Neural progenitor cell (in vitro differentiated cells): ENCODE results near the gene SH3TC1. TPM values are rescaled to one million over a fixed set of nuclear protein-coding genes. Genes with fewer than 3 reads are reported as not detected.
A peak's percentile ranks its signal among the peaks of the same experiment; 100 is the strongest.

ENCODE experiments used
- DNase-seq: peaks from one replicate; pipeline ENCODE4 v3.0.0-alpha.2; 2016; ENCODE audit warnings: low spot score
- H2AFZ ChIP-seq: fragments of 200-600 bp; sonication (generic); replicated peaks from 2 replicates; pipeline ENCODE4 v1.6.1; 2016; ENCODE audit warnings: antibody characterized with exemption
- H3F3A ChIP-seq: fragments of 200-600 bp; sonication (generic); 2 replicates; pipeline ENCODE4 v1.6.1; 2016; ENCODE audit warnings: antibody characterized with exemption, low read depth
- H3K27ac ChIP-seq: fragments of 200-600 bp; sonication (generic); 2 replicates; pipeline ENCODE4 v1.5.1; 2016; ENCODE audit warnings: mild to moderate bottlenecking
- H3K27me3 ChIP-seq: fragments of 200-600 bp; sonication (generic); 2 replicates; pipeline ENCODE4 v1.6.1; 2016; ENCODE audit warnings: mild to moderate bottlenecking, moderate library complexity
- H3K36me3 ChIP-seq: fragments of 200-600 bp; sonication (generic); 2 replicates; pipeline ENCODE4 v1.5.1; 2016
- H3K4me1 ChIP-seq: fragments of 200-600 bp; sonication (generic); 2 replicates; pipeline ENCODE4 v1.6.1; 2016; ENCODE audit warnings: mixed run types
- H3K4me2 ChIP-seq: fragments of 200-600 bp; sonication (generic); 2 replicates; pipeline ENCODE4 v1.6.1; 2016
- H3K4me3 ChIP-seq: fragments of 200-600 bp; sonication (generic); 2 replicates; pipeline ENCODE4 v1.5.1; 2016
- H3K79me2 ChIP-seq: fragments of 200-600 bp; sonication (generic); 2 replicates; pipeline ENCODE4 v1.6.1; 2016; ENCODE audit warnings: low read depth
- H3K9ac ChIP-seq: fragments of 200-600 bp; sonication (generic); 2 replicates; pipeline ENCODE4 v1.6.1; 2016
- H3K9me3 ChIP-seq: fragments of 200-600 bp; sonication (generic); 2 replicates; pipeline ENCODE4 v1.5.1; 2016; ENCODE audit warnings: low read depth
- H4K20me1 ChIP-seq: fragments of 200-600 bp; sonication (generic); 2 replicates; pipeline ENCODE4 v1.6.1; 2016; ENCODE audit warnings: low read depth
- H3K27ac Mint-ChIP-seq: 3 replicates; pipeline ENCODE4 v1.8.0; 2021; ENCODE audit warnings: mixed read lengths
- H3K27me3 Mint-ChIP-seq: 2 replicates; pipeline ENCODE4 v1.8.0; 2022; ENCODE audit warnings: low read depth, mild to moderate bottlenecking, inconsistent platforms, moderate library complexity, mixed read lengths; ENCODE audit not compliant: insufficient read depth
- H3K36me3 Mint-ChIP-seq: 3 replicates; pipeline ENCODE4 v1.8.0; 2021; ENCODE audit warnings: mixed read lengths
- H3K4me1 Mint-ChIP-seq: 3 replicates; pipeline ENCODE4 v1.8.0; 2021; ENCODE audit warnings: mixed read lengths
- H3K4me3 Mint-ChIP-seq: 3 replicates; pipeline ENCODE4 v1.8.0; 2021; ENCODE audit warnings: mild to moderate bottlenecking, moderate library complexity, mixed read lengths
- H3K9me3 Mint-ChIP-seq: 3 replicates; pipeline ENCODE4 v1.8.0; 2020; ENCODE audit warnings: mixed read lengths
- CTCF ChIP-seq: fragments of 200-600 bp; sonication (generic); IDR thresholded peaks from 2 replicates; pipeline ENCODE4 v1.5.1; 2017; ENCODE audit warnings: antibody characterized with exemption, mild to moderate bottlenecking
- EZH2 ChIP-seq: fragments of 200-600 bp; sonication (generic); IDR thresholded peaks from 2 replicates; pipeline ENCODE4 v1.6.1; 2017; ENCODE audit warnings: antibody characterized with exemption, mild to moderate bottlenecking, moderate library complexity
- EZH2phosphoT487 ChIP-seq: fragments of 200-600 bp; sonication (generic); IDR thresholded peaks from 2 replicates; pipeline ENCODE4 v1.6.1; 2017; ENCODE audit warnings: antibody characterized with exemption
- total RNA-seq: library from RNA; depleted of rRNA; stranded (reverse); fragments of >200 nt; gene quantifications from 2 replicates; pipeline ENCODE4 v1.2.3, GENCODE V29; 2015; ENCODE audit warnings: low replicate concordance

Gene SH3TC1
- total RNA-seq, 1 donor from 2014 or later = 0.22 TPM

- Histone ChIP-seq H3K9ac (no peak overlapping the region), H3K27ac (no peak overlapping the region), H3F3A (no peaks in the 10 kb centered on the region), H2AFZ (no peak overlapping the region), H3K27me3 (no peaks in the 10 kb centered on the region), H4K20me1 (no peaks in the 10 kb centered on the region), H3K79me2 (no peaks in the 10 kb centered on the region), H3K36me3 (no peaks in the 10 kb centered on the region), H3K4me2 (no peak overlapping the region), H3K9me3 (no peaks in the 10 kb centered on the region), H3K4me3 (no peak overlapping the region), H3K4me1 (peaks cover 14% of the 10 kb centered on the region)
- Mint-ChIP-seq H3K4me1 (peaks cover 23% of the 10 kb centered on the region), H3K4me3 (no peak overlapping the region), H3K27me3 (peaks cover 5% of the 10 kb centered on the region), H3K27ac (peak overlapping the region; percentile 79), H3K9me3 (no peaks in the 10 kb centered on the region), H3K36me3 (no peaks in the 10 kb centered on the region)
- no peak for TF ChIP-seq EZH2phosphoT487
- no peak for TF ChIP-seq CTCF
- TF ChIP-seq EZH2 = no peak
- DNase-seq = no peak
Measured at GRCh38 chr4:8230033-8230432, 30.9 kb downstream of the SH3TC1 start.

GRCh38 chr4:8230891-8231290 lies 31.8 kb downstream of the SH3TC1 start:
- H3K9ac ChIP-seq = no peak overlapping the region
- H3K4me2 ChIP-seq = no peak overlapping the region
- peaks cover 7% of the 10 kb centered on the region for H3K4me1 ChIP-seq
- peaks cover 2% of the 10 kb centered on the region for H3K27me3 Mint-ChIP-seq
- H4K20me1 ChIP-seq = no peaks in the 10 kb centered on the region
- H3K9me3 ChIP-seq = no peaks in the 10 kb centered on the region
- no peak for DNase-seq
- H3K4me3 Mint-ChIP-seq = no peak overlapping the region
- no peaks in the 10 kb centered on the region for H3K79me2 ChIP-seq
- no peaks in the 10 kb centered on the region for H3F3A ChIP-seq
- TF ChIP-seq EZH2phosphoT487 (no peak), EZH2 (no peak), CTCF (no peak)
- no peak overlapping the region for H3K27ac Mint-ChIP-seq
- no peaks in the 10 kb centered on the region for H3K36me3 Mint-ChIP-seq
- peaks cover 16% of the 10 kb centered on the region for H3K4me1 Mint-ChIP-seq
- H3K27me3 ChIP-seq = no peaks in the 10 kb centered on the region
- H3K27ac ChIP-seq = no peak overlapping the region
- H3K9me3 Mint-ChIP-seq = no peaks in the 10 kb centered on the region
- H3K36me3 ChIP-seq = no peaks in the 10 kb centered on the region
- H2AFZ ChIP-seq = no peak overlapping the region
- no peak overlapping the region for H3K4me3 ChIP-seq

GRCh38 chr4:8231551-8232049 lies 32.5 kb downstream of the SH3TC1 start:
- Mint-ChIP-seq H3K4me1 (peaks cover 9% of the 10 kb centered on the region), H3K9me3 (no peaks in the 10 kb centered on the region), H3K27ac (no peak overlapping the region), H3K27me3 (peaks cover 2% of the 10 kb centered on the region), H3K4me3 (no peak overlapping the region), H3K36me3 (no peaks in the 10 kb centered on the region)
- Histone ChIP-seq H3K27me3 (no peaks in the 10 kb centered on the region), H4K20me1 (no peaks in the 10 kb centered on the region), H3K79me2 (no peaks in the 10 kb centered on the region), H3K36me3 (no peaks in the 10 kb centered on the region), H3K9ac (no peak overlapping the region), H3K9me3 (no peaks in the 10 kb centered on the region), H3K4me3 (no peak overlapping the region), H3K4me2 (no peak overlapping the region), H3K27ac (no peak overlapping the region), H2AFZ (no peak overlapping the region), H3F3A (no peaks in the 10 kb centered on the region), H3K4me1 (peaks cover under 1% of the 10 kb centered on the region)
- no peak for DNase-seq
- TF ChIP-seq EZH2 (no peak), CTCF (no peak), EZH2phosphoT487 (no peak)
